OCI-LY1 (cell line): ENCODE measurements around the gene SDHAF3.

Source experiments
- H2AFZ ChIP-seq: fragments of 200-600 bp; sonication (generic), shearing (Covaris generic); 2 replicates; pipeline ENCODE4 v1.6.0; 2014; ENCODE audit warnings: antibody characterized with exemption, mild to moderate bottlenecking, low read length
- H3F3A ChIP-seq: fragments of 200-600 bp; sonication (generic), shearing (Covaris generic); 2 replicates; pipeline ENCODE4 v1.6.0; 2014; ENCODE audit warnings: mild to moderate bottlenecking, antibody characterized with exemption, low read length, moderate library complexity; ENCODE audit not compliant: insufficient read depth
- H3K27ac ChIP-seq: fragments of 200-600 bp; sonication (generic); 2 replicates; pipeline ENCODE4 v1.5.1; 2014; ENCODE audit warnings: low read length, mixed run types, mild to moderate bottlenecking, low read depth; ENCODE audit not compliant: poor library complexity, severe bottlenecking
- H3K27me3 ChIP-seq: fragments of 200-600 bp; sonication (generic); 2 replicates; pipeline ENCODE4 v1.6.0; 2014; ENCODE audit warnings: antibody characterized with exemption, mild to moderate bottlenecking, low read length, moderate library complexity; ENCODE audit not compliant: insufficient read depth
- H3K36me3 ChIP-seq: fragments of 200-600 bp; sonication (generic); 2 replicates; pipeline ENCODE4 v1.6.1; 2014; ENCODE audit warnings: mild to moderate bottlenecking, antibody characterized with exemption, low read length, moderate library complexity, mixed read lengths; ENCODE audit not compliant: insufficient read depth
- H3K4me1 ChIP-seq: fragments of 200-600 bp; sonication (generic); 2 replicates; pipeline ENCODE4 v1.5.1; 2014; ENCODE audit warnings: mild to moderate bottlenecking, low read length, moderate library complexity; ENCODE audit not compliant: insufficient read depth, severe bottlenecking
- H3K4me2 ChIP-seq: fragments of 200-600 bp; sonication (generic), shearing (Covaris generic); 2 replicates; pipeline ENCODE4 v1.6.1; 2014; ENCODE audit warnings: low read length
- H3K4me3 ChIP-seq: fragments of 200-600 bp; sonication (generic); 2 replicates; pipeline ENCODE4 v1.5.1; 2014; ENCODE audit warnings: low read length, low read depth, mild to moderate bottlenecking, mixed read lengths; ENCODE audit not compliant: poor library complexity, severe bottlenecking
- H3K79me2 ChIP-seq: fragments of 200-600 bp; shearing (Covaris generic); 2 replicates; pipeline ENCODE4 v1.6.1; 2016; ENCODE audit warnings: mixed run types, low read length, mixed read lengths; ENCODE audit not compliant: insufficient read depth
- H3K9ac ChIP-seq: fragments of 200-600 bp; sonication (generic), shearing (Covaris generic); 2 replicates; pipeline ENCODE4 v1.6.1; 2014; ENCODE audit warnings: mild to moderate bottlenecking, low read length, mixed read lengths
- H3K9me2 ChIP-seq: fragments of 200-600 bp; sonication (generic), shearing (Covaris generic); 2 replicates; pipeline ENCODE4 v1.6.1; 2014; ENCODE audit warnings: low read depth, mild to moderate bottlenecking, low read length, mixed read lengths
- H3K9me3 ChIP-seq: fragments of 200-600 bp; shearing (Covaris generic); 2 replicates; pipeline ENCODE4 v1.6.1; 2014; ENCODE audit warnings: low read length, mixed read lengths
- H4K20me1 ChIP-seq: fragments of 200-600 bp; sonication (generic), shearing (Covaris generic); 2 replicates; pipeline ENCODE4 v1.6.0; 2016; ENCODE audit warnings: mild to moderate bottlenecking, low read length; ENCODE audit not compliant: insufficient read depth
- CTCF ChIP-seq: fragments of 200-600 bp; sonication (generic), shearing (Covaris generic); IDR thresholded peaks from 2 replicates; pipeline ENCODE4 v1.5.1; 2017; ENCODE audit warnings: mild to moderate bottlenecking, antibody characterized with exemption, low read length, moderate library complexity, mixed read lengths
- EZH2 ChIP-seq: fragments of 200-600 bp; sonication (generic), shearing (Covaris generic); IDR thresholded peaks from 2 replicates; pipeline ENCODE4 v1.8.0; 2017; ENCODE audit warnings: borderline replicate concordance, mixed run types, mild to moderate bottlenecking, antibody characterized with exemption, low read length, moderate library complexity, mixed read lengths

The SDHAF3 gene

GRCh38 chr7:97167176-97167575 lies 49.7 kb downstream of the SDHAF3 start:
- TF ChIP-seq EZH2, result no peak
- no peak for TF ChIP-seq CTCF
- peaks cover 8% of the 10 kb centered on the region; the same call in 1 of the 2 replicates for H3K79me2 ChIP-seq

GRCh38 chr7:97167749-97168148 lies 50.3 kb downstream of the SDHAF3 start:
- Histone ChIP-seq H3K4me3 (no peak overlapping the region), H3K27ac (no peak overlapping the region), H4K20me1 (no peaks in the 10 kb centered on the region), H3K9me2 (no peaks in the 10 kb centered on the region), H3K79me2 (peaks cover 8% of the 10 kb centered on the region; the same call in 1 of the 2 replicates), H3K4me2 (no peak overlapping the region), H3K36me3 (peaks cover 49% of the 10 kb centered on the region), H3K4me1 (no peaks in the 10 kb centered on the region), H2AFZ (no peak overlapping the region), H3F3A (no peaks in the 10 kb centered on the region), H3K27me3 (no peaks in the 10 kb centered on the region), H3K9ac (no peak overlapping the region), H3K9me3 (peaks cover 15% of the 10 kb centered on the region)
- TF ChIP-seq CTCF (no peak), EZH2 (no peak)

More at GRCh38 chr7:97167176-97167575, 49.7 kb downstream of the SDHAF3 start:
- H3F3A ChIP-seq, result no peaks in the 10 kb centered on the region
- no peaks in the 10 kb centered on the region for H3K27me3 ChIP-seq
- no peaks in the 10 kb centered on the region for H3K9me2 ChIP-seq
- no peak overlapping the region for H3K9ac ChIP-seq
- no peak overlapping the region for H3K4me2 ChIP-seq
- no peak overlapping the region for H2AFZ ChIP-seq
- H4K20me1 ChIP-seq, result no peaks in the 10 kb centered on the region
- H3K36me3 ChIP-seq, result peaks cover 49% of the 10 kb centered on the region
- H3K27ac ChIP-seq, result no peak overlapping the region
- peaks cover 15% of the 10 kb centered on the region for H3K9me3 ChIP-seq
- H3K4me1 ChIP-seq, result no peaks in the 10 kb centered on the region
- no peak overlapping the region for H3K4me3 ChIP-seq

GRCh38 chr7:97174303-97174702 lies 56.8 kb downstream of the SDHAF3 start:
- Histone ChIP-seq H3K27ac (no peak overlapping the region), H3K27me3 (no peaks in the 10 kb centered on the region), H3K4me2 (no peak overlapping the region), H3K36me3 (peaks cover 7% of the 10 kb centered on the region; the same call in 1 of the 2 replicates), H3K9me2 (no peaks in the 10 kb centered on the region), H3K9me3 (no peaks in the 10 kb centered on the region), H3K4me1 (no peaks in the 10 kb centered on the region), H4K20me1 (no peaks in the 10 kb centered on the region), H3K4me3 (no peak overlapping the region), H3K9ac (no peak overlapping the region), H2AFZ (no peak overlapping the region), H3K79me2 (no peaks in the 10 kb centered on the region), H3F3A (no peaks in the 10 kb centered on the region)
- TF ChIP-seq EZH2 (no peak), CTCF (no peak)
